HG03064 (cell line): ENCODE measurements around the gene MROH2A.

ENCODE experiments used
- ATAC-seq: cut with Tn5 transposase; IDR thresholded peaks from one replicate; pipeline ENCODE4 v1.9.1; 2021; ENCODE audit warnings: low read depth; ENCODE audit not compliant: unreplicated experiment

Gene MROH2A

DNA sequence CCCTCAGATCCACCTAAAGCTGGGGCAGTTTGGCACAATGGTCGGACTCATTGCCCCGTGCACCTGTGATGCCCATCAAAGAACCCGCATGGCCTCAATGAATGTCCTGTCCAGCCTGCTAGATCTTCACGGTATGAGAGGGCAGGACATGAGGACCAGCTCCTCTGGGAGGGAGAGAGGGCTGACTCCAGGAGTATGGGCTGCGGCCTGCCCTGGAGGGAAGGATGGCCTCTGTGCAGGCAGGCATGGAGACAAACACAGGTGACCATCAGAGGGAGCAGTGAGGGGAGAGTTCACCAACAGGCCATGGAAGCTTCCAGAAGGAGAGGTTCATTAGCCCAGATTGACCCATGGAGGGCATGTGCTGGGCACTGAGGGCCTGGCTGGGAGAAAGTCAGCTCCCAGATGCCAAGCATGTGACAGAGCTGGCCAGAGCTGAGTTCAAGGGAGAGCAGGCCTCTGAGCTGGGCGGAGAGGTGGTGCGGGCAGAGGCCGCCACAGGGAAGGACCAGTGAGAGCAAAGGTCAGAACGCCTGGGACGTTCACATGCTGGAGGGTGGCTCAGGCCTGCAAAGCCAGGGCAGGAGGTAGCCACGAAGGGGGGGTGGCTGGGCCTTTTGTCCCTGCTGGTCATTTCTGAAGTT is 40.0 kb downstream of the MROH2A start:
- no peak for ATAC-seq

- ATAC-seq: no peak
These were observed 40.8 kb downstream of the MROH2A start for GRCh38 chr2:233818639-233819621.

DNA sequence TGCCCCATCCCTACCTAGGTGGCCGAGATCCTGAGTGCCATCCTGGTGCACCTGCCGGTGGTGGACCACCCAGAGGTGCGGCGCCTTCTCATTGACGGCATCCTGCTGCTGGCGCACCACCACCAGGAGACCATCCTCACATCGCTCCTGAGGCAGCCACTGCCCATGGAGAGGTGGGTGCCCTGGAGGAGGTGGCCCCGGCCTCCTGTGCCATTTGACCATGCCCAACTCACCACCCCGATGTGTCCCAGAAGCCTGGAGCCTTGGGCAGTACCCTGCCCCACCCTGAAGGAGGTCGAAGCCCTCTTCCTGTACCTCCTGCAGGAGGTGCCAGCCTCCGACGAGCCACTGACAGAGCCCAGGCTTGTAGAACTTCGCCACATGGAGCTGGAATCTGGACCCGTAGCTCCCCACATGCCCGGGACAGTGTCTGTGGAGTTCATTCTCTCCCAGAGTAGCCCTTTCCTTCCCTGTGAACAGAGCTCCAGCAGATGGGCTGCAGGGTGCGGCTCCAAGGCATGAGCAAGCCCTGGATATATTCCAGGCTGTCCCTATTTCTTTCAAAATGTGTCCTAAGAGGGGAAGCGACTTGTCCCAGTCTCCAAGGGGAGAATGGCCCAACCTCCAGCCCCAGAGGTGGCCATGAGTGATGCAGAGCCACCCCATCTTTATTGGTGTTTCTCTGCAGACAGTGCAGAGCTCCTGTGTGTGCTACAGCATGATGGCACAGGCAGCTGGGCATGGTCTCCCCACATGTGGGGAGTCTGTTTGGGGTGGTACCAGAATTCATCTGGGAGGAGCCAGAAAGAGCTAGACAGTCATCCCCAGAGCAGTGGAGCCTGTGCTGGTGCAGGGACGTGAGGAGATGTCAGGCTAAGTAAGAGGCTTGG is 42.0 kb downstream of the MROH2A start:
- no peak for ATAC-seq

GRCh38 chr2:233820774-233821105 is 42.6 kb downstream of the MROH2A start:
- no peak for ATAC-seq

DNA sequence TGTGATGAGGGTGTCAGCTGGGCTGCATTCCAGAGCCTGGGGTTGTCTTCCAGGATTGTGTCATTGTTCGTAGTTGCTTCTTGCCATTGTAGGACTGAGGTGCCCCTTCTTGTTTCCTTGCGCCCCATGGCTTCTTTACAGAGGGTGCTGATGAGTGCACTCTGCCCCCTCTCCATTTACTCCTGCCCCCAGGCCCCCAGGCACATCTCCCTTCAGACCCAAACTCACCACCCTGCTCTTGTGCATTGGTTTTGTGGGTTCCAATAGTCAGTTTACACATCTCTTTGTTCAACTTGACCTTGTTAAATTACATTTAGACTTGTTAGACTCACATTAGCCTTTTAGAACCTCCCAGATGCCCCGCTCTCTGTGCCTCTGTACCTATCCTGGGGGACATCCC is 43.1 kb downstream of the MROH2A start:
- ATAC-seq: no peak

GRCh38 chr2:233821709-233822100 is 43.6 kb downstream of the MROH2A start:
- no peak for ATAC-seq

GRCh38 chr2:233822101-233822771 is 44.1 kb downstream of the MROH2A start:
- ATAC-seq: no peak

DNA sequence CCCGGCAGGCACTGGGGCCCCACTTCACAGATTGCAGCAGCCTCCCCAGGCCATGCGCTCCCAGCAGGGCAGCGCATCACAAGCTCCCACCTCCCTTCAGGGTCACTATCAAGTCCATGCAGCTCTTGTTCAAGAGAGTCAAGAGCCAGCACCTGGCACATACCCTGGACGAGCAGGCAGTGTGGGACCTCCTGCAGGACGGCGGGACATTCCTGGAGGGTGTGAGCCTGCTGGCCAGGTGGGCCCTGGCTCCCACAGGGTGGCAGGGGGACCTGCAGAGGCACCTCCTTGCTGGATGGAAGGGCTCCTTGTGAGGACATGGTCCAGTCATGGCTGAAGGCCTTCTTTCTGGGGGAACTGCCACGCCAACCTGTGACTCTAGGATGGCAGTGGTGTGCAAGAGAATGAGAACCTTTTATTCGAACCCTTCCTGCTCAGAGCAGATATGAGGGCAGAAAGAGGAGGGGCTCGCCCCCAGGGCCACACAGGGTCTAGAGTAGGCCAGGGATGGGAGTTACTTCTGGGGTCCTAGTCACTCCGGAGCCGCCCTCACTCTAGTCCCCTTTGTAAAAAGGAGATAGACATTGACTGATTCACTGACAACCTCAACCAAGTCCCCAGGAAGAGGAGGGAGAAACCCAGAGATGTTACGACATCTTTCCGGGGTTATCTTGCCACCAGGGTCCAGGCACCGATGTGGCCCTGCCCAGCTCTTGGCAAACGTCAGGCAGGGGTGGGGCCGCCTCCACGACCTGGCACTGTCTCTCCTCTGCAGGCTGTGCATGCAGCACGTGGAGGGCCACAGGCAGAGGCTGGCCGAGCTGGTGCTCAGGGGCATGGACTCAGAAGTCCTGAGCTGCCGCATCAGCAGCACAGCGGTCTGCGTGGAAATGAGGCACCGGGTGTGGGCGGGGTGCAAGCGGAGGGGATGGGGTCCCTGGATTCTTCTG is 44.9 kb downstream of the MROH2A start:
- no peak for ATAC-seq

DNA sequence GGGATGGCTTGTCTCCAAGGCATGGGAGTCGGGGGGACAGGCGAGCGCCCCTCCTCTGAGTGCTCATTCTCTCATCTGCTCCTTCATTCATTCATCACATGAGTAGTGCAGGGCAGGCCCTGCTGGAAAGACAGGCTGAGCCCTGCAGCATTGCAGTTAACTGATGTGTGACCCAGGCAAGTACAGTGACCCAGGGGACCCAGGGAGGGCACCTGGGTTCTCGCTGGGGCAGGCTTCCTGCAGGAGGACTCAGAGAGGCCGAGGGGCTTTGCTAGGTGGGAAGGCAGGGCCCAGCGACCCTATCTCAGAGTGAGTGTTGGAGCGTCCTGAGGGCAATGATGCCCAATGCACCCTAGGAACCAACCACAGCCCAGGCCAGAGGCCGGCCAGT is 45.6 kb downstream of the MROH2A start:
- ATAC-seq: no peak

DNA sequence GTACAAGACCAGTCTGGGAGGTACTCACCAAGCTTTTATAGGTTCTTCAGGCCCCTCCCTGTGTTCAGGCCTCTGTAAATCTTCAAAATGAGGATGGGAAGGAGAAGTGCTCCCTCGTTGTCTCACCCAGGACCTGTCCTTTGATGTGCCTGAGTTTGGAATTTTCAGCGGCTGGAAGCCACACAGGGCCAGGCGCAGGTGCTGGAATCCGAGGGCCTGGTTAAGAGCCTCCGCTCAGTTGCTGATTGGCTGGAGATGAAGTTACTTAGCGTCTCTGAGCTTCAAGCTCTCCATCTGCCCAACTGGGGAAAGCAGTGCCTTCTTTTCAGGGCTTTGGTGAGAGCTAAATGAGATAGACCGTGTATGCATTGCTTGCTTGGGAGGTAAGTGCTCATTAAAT is 46.2 kb downstream of the MROH2A start:
- no peak for ATAC-seq

DNA sequence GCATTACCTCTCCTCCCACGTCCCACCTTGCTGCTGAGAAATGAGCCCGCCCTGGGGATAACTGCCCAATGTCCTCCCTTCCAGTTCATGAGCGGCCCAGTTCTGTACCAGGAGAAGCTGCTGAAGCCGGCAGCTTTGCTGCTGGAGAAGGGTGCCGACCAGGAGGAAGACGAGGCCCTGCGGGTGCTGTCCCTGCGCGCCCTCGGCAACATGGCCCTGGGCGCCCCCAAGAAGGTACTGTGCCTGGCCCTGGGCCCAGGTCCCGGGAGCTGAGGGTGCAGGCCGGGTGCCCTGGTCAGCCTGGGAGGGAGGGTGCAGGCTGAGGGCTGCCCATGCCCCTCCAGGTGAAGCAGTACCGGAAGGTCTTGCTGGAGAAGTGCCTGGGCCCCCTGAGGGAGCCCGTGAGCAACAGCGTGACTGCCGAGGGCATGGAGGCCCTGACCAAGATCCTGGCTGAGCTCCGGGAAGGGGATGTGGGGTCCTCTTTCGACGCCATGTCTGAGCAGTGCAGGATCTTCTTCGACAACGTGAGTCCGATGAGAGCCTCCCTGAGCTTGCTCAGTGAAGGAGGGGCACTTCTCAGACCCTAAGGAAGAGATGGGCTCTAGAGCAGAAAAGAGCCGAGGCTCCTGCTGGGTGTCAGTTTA is 50.5 kb downstream of the MROH2A start:
- ATAC-seq: no peak

- ATAC-seq: no peak
These were observed 51.3 kb downstream of the MROH2A start for GRCh38 chr2:233829193-233830110.

GRCh38 chr2:233830111-233830802 is 52.1 kb downstream of the MROH2A start:
- no peak for ATAC-seq

- no peak for ATAC-seq
These were observed 53.0 kb downstream of the MROH2A start for GRCh38 chr2:233831011-233831721.

GRCh38 chr2:233831861-233832260 is 53.7 kb downstream of the MROH2A start:
- no peak for ATAC-seq

GRCh38 chr2:233832414-233832813 is 54.3 kb downstream of the MROH2A start:
- ATAC-seq: no peak

DNA sequence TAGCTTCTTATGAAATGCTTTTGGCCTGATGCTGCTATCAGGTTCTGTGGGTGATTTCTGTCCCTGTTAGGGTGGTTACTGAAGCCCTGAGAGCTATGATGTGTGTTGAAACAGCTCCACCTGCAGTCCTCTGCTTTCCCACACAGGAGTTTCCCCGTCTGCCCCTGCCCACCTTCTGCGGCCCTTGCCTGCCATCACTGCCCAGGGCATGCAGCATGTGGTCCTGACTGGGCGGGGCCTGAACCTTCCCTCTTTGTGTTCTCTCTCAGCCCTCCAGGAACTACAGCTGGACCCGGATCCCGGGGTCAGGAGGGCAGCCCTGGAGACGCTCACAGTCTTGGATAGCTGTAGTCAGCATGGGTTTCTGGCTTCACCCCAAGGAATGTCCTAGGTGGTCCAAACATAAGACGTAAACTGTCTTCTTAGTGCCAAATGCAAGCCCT is 54.8 kb downstream of the MROH2A start:
- ATAC-seq: no peak
